Suppressor macrophage treated with lipopolysaccharide for 1 hour (primary cell): Measurements from ENCODE around the gene ARAP2.

Experiments
- DNase-seq, 3 donors: peaks; one replicate each; pipeline ENCODE4 v3.0.0-alpha.2; 2020 to 2022

The ARAP2 gene, protein sequence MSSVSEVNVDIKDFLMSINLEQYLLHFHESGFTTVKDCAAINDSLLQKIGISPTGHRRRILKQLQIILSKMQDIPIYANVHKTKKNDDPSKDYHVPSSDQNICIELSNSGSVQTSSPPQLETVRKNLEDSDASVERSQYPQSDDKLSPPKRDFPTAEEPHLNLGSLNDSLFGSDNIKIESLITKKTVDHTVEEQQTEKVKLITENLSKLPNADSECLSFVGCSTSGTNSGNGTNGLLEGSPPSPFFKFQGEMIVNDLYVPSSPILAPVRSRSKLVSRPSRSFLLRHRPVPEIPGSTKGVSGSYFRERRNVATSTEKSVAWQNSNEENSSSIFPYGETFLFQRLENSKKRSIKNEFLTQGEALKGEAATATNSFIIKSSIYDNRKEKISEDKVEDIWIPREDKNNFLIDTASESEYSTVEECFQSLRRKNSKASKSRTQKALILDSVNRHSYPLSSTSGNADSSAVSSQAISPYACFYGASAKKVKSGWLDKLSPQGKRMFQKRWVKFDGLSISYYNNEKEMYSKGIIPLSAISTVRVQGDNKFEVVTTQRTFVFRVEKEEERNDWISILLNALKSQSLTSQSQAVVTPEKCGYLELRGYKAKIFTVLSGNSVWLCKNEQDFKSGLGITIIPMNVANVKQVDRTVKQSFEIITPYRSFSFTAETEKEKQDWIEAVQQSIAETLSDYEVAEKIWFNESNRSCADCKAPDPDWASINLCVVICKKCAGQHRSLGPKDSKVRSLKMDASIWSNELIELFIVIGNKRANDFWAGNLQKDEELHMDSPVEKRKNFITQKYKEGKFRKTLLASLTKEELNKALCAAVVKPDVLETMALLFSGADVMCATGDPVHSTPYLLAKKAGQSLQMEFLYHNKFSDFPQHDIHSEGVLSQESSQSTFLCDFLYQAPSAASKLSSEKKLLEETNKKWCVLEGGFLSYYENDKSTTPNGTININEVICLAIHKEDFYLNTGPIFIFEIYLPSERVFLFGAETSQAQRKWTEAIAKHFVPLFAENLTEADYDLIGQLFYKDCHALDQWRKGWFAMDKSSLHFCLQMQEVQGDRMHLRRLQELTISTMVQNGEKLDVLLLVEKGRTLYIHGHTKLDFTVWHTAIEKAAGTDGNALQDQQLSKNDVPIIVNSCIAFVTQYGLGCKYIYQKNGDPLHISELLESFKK (N-terminal part only)

GRCh38 chr4:36244257-36245082 is at the start of gene ARAP2:
TSS of gene ARAP2 (minus strand) at chr4:36244514. CDS start at chr4:36229486, 15,028 bp downstream.
- DNase-seq, result peak; percentile 89 to 95 (median 91)

DNA sequence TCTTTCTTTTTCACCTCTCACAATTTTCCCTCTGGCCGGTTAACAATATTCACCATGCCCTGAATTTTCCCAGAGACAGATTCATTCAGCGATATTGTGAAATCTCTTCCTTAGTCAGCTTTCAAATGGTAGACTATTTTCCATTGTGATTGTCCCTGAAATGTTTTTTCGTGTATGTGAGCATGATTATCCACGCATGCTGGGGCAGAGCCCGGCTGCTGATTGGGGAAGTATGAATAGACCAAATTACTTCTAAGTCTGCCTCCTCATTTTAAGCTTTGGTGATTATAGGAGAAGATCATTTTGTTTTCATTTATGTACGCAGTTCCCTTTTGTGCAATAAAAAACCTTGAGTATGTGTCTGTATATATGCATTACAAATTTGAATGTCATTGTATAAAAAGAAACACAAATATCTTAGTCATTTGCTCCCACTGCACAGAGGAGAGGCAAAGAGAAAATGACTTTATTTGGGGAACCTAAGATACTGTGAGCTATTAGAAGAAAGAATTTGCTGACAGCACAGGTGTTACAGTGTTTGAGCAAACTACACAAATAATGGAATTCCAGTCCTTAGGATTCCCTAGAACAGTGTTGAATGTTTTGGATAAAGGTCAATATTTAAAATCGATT is 48.4 kb upstream of the ARAP2 start:
- DNase-seq, result peak; percentile 44 to 77 (median 57)

GRCh38 chr4:36290641-36291040 is 46.3 kb upstream of the ARAP2 start:
- DNase-seq, result no peak

DNA sequence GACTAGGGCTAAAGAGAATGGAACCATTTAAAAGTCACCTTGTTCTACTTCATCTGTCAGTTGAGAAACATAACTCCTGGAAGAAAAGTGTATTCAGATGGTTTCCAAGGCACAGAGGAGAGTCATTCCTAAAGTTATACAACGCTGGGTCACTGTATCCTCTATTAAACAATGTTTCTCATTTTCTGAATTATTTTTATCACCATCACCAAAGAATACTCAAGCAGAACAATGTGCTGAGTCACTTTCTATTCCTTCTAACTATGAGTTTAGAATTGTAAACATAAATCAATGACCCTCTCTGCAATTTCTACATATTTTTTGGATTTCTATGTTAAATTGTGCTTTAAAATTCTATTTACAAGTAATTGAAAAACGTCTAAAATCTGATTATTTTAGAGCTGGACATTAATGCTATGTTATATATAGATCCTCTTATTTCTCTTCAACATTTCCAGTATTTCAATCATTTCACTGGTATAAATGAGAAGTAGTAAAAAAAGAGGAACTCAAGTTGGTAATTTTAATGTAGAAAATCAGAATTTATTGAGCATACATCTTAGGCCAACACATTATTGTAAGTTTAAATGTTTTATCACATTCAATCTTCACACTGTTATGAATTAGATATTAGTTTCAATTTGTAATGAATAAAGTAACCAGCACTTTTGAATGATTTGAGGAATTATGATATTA is 44.6 kb upstream of the ARAP2 start:
- peak in 2 of 3 donors; percentile 54 to 68 for DNase-seq

- DNase-seq, result no peak
These were observed 42.2 kb upstream of the ARAP2 start for GRCh38 chr4:36286481-36286871.

DNA sequence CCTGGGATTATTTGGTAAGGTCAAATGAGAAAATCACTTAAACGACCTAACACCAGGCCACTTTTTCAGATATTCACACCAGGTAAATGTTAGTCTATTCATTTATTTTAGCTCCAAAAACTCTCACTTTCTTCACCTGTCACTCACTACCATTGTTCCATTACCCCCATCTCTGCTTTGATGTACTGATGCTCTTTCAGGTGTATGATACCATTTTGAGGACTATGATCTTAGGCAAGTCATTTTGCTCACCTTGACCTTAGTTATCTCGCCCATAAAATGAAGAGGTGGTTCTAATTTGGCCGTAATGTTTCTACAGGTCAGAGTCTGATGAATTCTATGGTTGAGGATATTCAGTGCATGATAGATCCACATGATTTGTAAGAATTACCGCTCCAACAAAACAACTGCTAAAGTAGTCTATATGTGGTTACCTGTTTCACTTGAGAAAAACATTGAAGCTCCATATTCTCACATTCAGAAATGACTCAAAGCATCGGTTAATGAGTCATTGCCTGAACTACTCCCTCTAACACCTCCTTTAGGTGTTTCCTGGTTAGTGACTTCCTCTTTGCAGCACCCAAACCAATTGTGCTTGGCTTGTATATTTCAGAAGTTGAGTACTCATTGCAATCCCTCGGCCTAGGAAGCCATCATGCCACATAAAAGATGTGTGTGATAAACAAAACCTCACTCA is 41.6 kb upstream of the ARAP2 start:
- peak in 1 of 3 donors; percentile 50 for DNase-seq

DNA sequence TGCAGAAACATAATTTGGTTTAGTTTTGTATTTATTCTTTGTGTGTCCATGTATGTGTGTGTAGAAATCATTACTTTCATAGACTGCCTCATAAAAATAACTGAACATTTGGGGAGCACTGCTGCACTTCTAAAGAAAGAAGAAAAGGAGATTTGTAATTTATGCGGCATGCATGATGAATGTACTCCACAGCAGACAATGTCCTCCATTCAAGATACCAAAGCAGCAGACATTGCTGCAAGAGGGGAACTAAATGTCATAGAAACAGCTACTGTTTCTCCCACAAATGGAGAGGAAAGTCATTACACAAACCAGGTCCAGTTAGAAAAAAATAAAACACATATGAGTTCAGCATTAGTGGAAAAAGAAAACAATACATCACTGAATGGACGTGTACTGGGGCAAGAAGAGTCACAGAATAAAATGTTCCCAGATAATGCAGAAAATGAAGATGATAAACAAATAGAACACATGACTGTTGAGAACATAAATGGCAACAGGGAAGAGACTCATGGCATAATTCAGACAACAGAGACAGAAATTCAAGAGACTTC is 39.7 kb upstream of the ARAP2 start:
- DNase-seq, result no peak

DNA sequence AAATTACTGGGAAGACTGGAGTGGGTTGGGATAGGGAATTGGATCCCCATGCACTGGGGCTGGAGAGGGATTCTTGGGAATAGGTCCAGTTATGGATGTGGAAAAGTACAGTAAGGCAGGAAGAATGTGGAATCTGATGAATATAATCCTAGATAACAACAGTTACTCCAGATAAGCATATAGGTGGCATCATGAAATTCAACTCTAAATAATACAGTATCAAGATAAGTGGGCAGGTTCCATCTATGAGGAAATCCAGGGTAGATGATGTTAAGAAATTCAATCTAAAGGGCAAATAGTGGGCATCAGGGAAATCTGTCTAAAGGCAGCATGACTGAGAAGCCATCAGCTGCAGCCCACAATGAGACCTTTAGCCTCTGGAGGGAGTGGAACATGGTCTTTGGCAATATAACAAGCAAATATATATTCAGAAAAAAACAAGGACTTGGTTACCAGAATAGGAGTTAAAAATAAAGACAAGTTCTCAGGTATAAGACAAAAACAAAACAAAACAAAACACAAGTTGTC is 38.3 kb upstream of the ARAP2 start:
- DNase-seq, result peak; percentile 18 to 57 (median 38)

- DNase-seq, result no peak
These were observed 37.2 kb upstream of the ARAP2 start, which contains the start of gene DTHD1 for GRCh38 chr4:36281384-36282106. TSS of gene DTHD1 (plus strand) at chr4:36281616. CDS start at chr4:36281759, 143 bp downstream.

DNA sequence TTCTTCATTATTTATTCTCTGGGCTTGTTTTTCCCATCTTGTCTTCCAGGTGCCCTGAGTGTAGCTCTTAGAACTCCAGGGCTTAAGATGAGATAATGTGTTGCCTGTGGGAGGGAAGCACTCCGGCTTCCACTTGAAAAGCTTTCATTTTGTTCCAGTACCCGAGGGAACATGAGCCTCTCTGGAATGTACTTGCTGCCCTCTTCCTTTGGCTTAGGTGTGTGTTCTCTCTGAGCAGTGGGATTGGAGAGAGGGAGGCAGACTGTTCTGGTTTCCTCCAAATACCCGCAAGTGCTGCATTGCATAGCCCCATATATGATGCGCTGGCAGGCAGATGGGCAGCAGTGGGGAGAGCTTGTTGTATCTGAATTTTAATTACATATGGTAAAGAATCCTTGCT is 36.2 kb upstream of the ARAP2 start:
- DNase-seq, result no peak

DNA sequence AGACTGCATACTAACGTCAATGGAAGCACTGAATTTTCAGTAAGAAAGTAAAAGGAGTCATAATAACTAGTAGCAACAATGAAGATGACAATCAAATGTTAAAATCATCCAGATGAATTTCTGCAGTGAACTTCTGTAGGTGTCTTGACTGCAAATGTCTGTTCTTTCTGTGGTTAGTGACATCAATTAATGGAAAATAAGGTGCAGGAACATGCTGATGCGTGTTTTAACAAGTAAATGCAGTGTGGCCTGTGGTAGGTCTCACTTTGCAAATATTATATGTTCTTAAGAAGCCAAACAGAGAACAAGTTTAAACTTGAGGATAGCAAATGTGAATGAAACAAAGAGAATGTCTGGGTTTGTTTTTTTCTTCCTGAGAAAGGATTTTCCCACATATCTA is 34.5 kb upstream of the ARAP2 start:
- no peak for DNase-seq

- no peak for DNase-seq
These were observed 33.2 kb upstream of the ARAP2 start for GRCh38 chr4:36277533-36277932.

DNA sequence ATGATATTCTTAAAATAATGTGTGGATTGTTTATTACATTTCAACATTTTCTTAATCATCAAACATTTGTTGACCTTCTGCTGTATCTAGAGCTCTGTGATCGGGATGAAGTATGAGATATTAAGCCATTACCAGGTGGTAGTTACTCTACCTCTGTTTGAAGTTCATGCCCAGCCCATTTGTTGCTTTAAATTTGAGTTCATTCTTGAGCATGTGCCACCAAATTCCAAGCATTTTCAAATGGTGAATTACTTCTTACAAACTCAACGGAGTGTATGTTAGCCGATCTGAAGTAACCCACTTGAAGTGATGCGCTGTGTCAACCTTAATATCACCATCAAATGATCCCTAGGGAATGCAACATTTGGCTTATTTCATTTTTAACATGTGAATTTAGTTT is 29.8 kb upstream of the ARAP2 start:
- DNase-seq, result no peak

- peak; percentile 40 to 82 (median 76) for DNase-seq
These were observed 29.0 kb upstream of the ARAP2 start for GRCh38 chr4:36273276-36273675.

- no peak for DNase-seq
These were observed 25.3 kb upstream of the ARAP2 start for GRCh38 chr4:36269533-36270173.

DNA sequence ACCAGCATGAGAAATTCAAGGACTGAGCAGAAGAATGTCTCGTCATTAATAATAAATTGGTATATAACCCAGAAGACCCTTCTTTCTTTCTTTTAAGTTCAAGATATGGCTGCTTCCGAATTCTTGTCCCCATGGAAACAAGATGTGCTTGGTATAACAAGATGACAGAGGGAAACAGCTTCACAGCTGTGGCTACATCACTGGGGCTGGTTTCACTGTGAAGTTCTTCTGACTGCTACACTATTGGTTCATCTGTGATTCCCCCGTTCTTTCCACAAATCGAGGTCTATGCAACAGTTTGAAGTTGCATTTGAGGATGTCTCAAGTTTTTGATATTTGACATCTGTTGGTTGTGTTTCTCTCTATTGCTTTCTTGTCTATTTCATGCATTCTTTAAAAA is 24.8 kb upstream of the ARAP2 start:
- peak; percentile 35 to 69 (median 49) for DNase-seq

DNA sequence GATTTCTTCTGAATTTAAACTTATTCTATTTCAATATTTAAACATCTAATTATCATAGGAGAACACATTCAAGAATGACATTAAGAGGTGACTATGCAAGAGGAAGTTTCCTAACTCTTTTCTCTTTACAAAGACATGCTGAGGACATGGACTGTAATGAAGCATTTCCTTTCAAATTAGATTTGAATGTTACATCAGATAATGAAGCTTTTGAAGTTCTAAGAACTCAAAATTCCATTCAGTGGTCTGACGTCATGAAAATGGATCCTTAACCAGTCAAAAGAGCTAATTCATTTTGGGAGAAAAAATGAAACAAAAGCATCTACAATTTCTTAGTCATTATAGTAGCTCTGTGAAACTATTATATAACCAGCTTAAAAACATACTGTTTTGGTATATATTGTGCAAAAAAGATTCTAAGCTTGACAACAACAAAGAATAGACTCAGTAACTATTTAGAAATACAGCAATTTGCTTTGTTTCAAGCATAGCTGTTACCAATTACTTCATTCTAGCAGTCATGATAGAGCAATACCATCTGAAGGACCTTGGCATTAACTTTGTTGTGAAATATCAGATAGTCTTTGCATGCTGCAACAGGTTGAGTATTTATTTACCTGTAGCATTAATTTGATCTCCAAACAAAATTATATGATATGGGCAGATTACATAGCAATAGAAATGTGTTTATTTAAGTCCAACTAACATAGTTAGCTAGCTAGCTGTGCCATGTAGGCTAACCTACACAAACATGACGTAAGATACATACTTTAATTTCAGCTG is 23.4 kb upstream of the ARAP2 start:
- DNase-seq, result peak; percentile 32 to 84 (median 68)
